ENCODE results near the gene KCNJ12.
"Not testable (repeated sequence)": the region's sequence is repeated elsewhere in the genome, so short reads cannot be mapped to it uniquely, and the experiment has no call there.

Gene KCNJ12

DNA sequence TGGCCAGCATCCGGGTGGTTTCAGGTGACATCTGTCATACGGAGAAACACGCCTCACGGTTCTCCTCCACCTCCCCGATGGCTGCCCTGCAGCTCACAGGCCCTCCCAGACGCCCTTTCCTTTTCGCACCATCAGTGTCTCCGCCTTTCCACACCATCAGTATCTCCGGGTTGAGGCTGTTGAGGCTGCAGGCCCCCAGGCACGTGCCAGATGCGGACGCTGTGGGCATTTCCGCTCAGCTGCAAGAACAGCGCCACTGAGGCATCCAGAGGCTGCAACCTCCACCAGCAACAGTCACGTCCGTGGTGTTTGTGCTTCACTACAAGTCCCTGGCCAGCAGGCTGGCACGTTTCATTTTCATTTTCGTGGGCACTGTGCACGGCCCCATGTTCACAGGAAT, 25.7 kb upstream of the KCNJ12 start:
- not testable (repeated sequence) for DNase-seq

DNA sequence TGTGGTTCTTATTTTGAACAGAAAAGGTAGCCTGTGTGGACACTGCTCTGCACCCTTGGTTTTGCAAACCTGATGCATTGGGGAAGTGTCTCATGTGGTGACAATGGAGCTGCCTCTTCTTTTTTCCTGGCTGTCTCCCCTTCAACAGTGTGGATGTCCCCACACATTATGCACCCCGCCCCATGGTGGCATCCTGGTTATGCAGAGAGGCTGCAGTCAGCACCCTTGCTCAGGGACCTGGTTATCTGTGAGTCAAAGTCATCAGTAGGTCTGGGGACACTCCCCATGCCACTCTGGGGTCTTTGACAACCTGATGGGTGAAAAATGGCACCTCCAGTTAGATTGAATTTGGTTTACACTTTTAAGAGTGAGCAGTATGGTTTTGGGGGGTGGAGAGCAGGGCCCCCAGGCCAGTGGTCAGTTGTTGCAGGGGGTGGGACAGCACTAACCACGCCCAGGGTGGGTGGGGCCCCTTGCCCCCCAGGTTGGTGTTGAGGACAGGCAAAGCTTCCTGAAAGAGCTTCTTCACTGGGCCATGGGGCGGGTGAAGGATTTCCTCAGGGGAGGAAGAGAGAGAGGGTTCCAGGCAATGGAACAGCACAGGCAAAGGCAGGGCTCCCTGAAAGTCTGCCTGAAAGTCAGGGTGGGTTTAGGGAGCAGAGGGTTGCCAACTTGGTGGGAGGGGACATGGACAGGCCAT, 24.6 kb upstream of the KCNJ12 start:
- no peak for DNase-seq

DNA sequence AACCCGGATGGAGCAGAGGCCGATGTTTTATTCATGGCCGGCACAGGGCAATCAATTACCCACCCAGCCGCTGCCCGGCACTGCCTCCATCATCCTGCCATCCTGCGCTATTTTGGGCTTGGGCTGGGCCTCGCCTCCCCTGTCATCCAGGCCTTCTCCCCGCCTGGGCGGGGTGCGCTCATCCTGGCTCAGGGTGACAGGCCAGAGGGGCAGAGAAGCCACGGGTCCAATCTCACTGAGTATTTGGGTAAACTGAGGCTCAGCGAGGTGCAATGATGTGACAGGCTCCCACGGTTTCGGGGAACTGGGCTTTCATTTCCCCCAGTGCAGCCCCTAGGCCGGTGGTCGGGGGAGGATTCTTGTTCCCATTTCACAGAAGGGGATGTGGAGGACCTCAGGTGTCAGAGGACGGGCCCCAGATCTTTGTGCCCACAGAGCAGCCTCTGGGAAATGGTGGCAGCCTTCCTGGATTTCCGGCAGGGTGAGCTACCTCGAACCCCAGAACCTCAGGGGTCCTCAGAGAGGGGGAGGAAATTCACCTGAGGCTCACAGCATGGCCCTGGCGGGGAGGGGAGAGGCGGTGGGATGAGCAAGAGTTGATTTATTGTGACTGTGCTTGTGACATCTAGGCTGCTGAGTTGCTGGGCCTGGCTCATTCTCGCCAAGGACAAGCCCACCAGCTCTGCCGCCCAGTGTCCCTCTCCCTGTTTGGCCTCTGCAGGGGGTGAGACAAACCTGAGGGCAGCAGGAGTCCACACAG, 23.8 kb upstream of the KCNJ12 start:
- DNase-seq: no peak

DNA sequence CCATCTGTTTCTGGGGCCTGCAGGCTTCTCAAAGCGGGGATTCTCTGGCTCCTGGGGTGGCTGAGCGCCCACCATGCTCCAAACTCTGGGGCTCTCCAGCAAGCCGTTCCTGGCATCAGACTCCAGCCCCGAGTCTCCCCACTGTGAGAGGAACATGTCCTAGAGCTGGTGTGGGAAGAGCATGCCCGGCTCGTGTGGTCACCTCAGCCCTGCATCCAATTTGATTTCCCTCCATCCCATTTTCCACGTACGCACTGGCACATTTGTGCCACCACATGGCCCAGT, 23.2 kb upstream of the KCNJ12 start:
- no peak for DNase-seq

DNA sequence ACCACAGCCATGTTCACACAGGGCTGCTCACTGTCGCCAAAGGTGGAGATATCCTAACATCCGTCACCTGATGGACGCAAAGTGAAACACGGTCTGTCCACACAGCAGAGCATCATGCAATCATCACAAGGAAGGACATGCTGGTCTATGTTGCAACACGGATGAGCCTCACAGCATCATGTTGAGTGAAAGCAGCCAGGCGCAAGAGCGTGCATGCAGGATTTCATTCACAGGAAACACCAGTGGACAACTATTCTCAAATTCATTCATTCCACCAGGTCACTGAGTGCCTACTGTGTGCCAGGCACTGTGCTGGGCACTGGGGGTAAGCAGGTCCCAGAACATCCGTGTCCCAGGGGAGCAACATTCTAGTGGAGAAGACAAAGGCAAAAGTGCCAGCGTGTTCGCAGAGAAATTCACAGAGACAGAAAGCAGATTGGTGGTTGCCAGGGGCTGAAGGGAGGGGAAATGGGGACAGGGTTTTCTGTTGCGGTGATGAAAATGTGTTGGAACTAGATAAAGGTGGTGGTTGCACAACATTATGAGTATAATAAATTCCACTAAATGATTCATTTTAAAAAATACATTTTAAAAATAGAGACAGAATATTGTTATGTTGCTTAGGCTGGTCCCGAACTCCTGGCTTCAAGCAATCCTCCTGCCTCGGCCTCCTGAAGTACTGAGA, 22.7 kb upstream of the KCNJ12 start:
- no peak for DNase-seq

DNA sequence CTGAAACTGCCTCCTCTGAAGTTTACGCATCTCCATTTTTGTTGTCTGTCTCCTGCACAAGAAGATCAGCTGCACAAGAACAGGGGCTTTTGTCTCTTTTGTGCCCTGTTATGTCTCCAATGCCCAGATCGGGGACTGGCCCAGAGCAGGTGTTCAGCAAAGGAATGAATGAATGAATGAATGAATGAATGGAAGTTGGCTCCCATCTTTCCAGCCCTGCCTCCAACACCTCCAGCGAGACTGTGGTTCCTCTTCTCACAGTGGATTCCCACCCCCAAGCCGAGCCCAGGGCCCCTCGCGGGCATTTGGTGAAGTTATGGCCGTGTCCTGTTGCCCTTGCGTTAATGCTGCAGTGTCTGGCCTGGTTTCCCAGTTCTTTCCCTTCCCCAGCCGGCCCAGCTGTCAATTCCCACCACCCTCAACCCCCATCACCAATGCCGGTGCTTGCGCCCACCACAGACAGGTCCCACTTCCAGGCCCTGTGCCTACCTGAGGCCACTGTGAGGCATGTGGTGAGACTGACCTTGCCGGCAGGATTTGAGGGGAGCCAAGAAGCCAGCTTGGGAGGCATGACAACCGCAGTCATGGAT, 21.3 kb upstream of the KCNJ12 start:
- DNase-seq: no peak

DNA sequence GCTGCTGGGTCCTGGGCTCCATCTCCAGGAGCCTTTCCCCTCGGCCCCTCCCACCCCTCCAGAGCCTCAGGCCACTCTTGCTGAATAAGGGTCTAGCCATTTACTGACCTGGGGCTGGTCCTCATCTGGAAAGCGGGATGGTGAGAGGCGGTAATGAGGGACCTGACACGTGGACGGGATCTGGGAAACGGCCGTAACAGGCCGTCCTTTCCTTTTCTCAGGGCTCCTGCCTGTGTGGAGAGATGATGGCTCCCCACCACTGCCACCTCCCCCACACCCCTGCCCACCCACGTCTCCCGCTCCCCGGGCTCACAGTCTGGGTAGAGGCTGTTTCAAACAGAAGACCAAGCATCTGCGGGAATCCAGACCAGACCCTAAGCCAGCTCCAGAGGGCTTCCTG, 20.6 kb upstream of the KCNJ12 start:
- no peak for DNase-seq

DNA sequence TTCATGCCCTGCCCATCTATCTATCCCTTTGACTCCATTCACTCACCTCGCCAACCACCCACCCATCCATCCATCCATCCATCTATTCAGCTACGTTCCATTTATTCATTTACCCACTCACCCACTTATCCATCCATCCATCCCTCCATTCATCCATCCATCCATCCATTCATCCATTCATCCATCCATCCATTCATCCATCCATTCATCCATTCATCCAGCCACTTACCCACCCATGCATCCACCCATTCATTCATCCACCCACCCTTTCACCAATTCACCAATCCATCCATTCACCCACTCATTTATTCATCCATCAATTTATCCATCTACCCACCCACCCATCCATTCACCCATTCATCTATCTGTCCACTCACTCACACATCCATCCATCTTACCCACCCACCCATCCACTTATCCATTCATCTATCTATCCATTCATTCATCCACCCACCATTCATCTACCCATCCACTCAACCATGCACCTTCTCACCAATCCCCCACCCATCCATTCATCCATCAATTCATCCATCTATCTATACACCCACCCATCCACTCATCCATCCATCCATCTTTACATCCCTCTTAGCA, 19.5 kb upstream of the KCNJ12 start:
- DNase-seq: no peak

DNA sequence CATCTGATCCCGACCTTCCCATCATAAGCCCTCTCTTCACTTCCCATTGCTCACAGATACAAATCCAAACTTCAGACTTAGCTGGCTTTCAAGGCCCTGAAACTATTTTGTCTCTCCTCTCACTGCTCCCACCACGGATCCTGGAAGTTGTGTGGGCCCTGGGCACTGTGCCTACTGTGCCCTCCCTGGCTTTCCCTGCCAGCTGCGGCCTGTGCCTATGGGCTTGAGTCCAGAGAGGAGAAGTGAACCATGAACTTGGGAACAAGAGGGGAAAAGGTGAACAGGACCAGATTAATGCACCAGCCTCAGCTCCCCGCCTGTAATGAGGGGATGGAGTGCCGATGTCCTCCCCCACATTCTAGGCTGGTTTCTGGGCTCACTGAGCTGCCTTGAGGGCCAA, 18.9 kb upstream of the KCNJ12 start:
- no peak for DNase-seq

DNA sequence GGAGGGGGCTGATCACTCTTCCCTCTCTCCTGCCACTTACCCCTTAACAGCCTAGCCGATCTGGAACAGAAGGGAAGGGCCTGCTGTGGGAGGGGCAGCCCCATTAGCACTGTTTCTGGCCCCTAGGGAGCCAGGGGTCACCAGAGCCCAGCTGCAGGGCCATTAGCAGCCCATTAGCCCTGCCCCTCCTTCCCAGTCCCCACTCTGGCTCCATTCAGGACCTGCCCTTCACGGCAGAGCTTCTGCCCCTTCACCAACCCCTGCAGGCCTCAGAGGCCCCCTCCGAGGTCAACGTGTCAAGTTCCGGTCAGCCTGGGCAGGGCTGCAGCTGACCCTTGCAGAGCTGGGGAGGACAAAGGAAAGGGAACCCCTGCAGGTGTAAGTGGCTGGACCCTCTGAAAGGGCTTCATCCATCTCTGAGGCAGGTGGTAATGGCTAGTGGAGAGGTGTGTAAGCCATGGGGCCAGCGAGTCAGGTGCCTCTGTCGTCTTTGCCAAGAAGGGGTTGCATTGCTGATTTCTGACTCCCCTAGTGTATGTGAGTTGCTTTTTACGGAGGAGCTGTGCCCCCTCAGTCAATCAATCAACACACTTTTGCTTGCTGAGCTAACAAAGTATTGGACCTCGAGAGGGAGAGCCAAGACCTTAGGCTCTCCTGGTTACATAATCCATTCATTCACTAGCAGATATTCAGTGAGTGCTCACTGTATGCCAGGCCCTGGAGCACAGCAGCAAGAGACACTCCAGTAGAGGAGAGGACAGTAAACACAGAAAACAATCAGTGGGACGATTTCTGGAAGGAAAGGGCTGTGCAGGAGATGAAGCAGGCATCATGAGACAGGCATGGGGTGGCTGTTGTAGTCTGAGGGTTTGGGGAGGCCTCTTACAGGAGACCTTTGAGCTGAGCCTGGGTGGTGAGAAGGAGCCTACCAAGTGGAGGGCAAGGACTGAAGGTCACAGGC, 18.2 kb upstream of the KCNJ12 start:
- no peak for DNase-seq

DNA sequence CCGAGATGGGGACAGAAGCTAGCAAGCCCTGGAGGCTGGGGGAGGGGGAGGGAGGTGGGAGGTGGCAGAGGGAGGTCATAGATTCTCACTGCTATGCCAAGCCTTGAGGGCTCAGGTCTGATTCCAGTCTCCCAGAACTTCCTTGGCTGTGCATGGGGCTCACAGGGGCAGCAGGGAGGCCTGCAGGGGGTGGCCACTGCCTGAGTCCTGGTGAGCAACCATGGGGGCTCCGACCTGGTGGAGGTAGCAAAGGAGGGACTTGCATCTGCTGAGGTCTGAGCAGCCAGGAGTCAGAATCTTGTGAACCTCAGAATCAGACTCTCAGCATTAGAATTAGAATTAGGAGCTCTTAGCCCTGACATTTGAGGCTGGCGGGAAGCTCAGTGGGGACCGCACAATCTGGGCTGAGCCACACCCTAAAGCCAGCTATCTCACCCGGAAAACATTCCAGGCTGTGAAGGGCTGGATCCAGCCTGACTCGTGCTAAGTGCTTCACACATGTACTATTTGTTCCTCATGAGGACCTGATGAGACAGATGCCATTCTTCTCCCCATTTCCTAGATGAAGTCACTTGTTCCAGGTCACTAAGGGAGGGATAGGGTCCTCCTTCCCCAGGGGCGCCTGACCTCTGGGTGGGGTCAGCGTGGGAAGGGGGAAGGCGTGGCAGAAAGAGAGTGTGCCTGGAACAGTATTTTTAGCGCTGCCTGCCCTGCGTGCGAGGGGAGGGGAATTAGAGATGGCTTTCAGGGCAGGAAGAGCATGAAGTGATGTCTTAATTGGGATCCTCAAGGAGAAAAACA, 17.3 kb upstream of the KCNJ12 start:
- no peak for DNase-seq

DNA sequence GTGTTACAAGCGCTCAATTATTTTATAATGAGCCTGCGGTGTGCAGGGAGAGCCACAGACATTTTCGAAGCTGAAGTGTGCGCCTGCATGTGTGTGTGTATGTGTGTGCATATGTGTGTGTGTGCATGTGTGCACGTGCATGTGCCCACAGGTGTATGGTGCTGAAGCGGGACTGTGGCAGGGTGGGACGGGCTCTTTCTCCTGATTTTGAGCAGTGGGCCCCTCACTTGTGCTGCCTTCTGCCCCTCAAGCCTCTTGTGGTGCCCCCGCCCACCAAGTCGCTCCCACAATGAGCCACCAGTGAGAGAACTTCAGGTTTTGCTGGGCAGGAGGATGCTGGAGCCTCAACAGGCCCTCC, 16.7 kb upstream of the KCNJ12 start:
- no peak for DNase-seq

DNA sequence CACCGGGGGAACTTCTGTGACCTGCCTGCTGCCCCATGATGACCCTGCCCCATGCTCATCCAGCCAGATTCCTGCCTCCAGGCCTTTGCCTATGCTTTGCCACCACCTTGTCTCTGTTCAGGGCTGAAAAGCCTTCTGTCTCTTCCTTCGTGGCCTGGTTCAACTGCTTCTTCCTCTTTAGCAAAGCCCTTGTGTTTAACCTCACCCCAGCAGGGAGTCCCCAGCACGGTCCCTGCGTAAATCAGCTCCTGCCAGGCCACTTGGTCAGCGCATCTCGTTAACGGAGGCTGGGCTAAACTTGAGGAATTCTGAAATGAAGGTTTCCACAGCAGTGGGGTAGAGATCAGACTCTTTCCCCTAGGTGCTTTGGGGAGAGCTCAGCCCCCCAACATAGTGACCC, 16.1 kb upstream of the KCNJ12 start:
- DNase-seq: no peak

DNA sequence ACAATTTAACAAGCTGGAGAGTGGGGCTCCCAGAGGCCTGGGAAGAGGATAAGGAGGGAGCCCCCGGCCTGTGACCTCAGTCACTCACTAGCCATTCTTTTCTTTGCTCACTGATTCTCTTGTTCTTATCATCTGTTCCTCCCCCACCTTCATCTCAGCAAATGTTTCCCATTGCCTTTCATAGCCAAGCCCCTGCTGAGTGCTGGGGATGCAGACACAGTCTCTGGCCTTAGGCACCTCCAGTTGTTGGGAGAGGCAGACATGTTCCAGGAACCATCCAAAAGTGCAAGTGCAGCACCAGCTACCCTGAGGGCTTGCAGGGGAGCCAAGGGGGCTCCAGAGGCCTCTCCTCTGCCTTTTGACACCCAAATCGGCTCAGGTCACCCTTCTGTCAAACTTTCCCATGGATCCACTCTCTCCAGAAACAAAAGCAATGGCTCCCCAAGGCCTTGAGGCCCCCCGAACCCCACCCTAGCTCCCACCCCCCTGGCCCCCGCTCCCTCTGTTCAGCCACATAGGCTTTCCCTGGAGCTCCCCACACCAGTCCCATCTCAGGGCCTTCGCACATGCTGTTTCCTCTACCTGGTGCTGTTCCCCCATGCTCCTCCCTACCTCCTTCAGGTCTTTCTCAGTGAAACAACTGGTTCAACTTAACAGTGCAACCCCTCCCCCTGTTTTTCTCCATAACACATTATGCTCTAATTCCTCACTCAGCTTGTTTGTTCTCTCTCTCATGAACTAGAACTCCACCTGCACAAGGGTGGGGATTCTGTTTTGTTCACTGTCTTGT, 14.9 kb upstream of the KCNJ12 start:
- DNase-seq: no peak

DNA sequence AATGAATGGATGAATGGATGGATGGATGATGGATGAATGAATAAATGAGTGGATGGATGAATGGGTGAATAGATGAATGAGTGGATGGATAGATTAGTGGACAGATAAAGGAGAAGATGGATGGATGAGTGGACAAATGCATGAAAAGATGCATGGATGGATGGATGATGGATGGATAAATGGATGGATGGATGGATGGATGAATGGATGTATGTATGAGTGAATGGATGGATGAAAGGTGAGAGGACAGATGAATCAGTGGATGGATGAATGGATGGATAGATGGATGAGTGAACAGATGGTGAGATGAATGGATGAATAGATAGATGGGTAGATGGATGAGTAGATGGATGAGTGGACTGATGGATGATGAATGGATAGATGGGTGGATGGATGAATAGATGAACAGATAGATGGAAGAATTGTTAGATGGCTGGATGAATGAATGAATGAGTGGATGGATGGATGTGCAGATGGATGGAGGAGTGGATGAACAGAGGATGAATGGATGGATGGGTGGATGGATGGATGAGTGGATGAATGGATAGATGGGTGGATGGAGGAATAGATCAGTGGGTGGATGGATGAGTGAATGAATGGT, 13.7 kb upstream of the KCNJ12 start:
- no peak for DNase-seq

DNA sequence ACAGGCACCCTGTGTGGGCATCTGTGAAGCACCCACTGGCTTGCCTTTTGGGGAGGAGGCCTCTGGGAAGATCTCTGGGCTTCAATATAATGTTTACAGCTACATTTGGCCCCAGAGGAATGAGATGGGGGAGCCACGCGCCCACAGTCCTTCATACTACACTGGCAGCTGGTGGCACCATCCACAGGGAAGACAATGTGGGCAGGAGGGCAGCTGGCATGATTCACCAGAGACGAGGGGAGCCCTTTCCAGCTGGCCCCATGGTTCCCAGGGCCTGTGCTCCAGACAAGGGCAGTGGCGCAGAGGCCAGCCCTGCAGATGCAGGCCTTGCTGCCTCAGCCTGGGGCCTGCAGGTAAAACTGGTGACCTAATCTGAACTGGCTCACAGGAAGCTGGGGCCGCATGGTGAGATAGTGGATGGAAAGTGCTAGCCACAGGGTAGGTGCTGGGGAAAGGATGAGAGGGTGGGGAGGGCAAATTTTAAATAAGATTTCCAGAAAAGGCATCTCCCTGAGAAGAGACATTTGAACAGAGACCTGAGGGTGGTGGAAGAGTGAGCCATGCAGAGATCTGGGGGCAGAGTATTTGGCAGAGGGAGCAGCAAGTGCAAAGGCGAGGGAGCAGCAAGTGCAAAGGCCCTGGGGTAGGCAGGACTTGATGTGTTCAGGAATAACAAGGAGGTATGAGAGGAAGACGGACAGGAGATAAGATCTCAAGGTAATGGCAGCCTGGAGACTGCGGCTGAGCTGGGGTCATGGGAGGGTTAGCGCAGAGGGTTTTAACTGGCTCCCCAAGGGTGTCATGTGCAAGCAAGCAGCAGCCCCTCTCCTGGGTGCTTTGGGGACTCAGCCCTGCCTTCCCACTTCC, 12.1 kb upstream of the KCNJ12 start:
- no peak for DNase-seq

DNA sequence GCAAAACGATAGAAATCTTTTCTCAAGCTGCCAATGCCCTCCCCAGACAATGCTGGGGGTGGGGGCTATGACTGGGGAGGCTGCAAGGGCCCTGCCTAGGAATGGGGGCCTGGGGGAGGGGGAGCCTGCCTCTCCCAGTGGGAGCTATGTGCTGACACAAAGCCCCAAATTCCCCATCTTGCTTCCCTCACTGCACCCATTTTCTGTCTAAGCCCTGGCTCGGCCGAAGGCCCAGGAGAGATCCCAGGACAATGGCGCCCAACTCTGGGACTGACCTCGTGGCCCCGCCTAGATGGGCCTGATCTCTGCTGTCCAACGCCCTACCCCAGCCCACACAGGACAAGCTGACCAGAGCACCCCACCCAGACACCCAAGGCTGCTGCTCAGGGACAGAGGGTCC, 11.1 kb upstream of the KCNJ12 start:
- no peak for DNase-seq

DNA sequence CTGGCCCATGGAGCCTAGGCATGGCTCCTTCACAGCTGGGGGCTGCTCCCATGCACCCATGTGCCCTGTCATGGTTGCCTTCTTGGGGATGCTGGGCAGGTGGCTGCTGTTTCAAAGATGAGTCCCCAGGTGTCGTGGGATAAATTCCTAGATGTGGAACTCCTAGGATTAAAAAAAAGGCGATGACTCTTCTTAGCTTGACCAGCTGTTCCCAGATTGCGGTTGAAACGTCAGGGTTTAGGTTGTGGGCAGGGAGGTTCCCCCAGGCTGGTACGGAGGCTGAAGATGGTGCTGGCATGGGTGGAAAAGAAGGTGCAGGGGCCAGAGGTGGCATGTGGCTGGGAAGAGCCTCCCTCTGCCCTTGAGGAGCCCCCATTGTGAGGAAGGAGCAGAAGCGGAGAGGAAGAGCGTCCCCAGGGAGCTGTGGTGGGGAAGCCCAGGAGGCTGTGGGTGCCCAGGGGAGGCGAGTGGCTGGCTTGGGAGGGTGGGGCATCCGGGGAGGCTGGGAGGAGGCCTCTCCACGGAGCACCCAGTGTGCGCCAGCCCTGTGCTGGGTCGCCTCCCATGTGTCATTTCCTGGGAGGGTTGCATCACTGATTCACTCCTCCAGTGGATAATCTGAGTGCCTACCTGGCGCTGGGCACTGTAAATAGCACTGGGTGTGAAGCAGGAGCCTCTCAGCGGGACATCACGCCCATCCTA, 7.5 kb upstream of the KCNJ12 start:
- DNase-seq: no peak

DNA sequence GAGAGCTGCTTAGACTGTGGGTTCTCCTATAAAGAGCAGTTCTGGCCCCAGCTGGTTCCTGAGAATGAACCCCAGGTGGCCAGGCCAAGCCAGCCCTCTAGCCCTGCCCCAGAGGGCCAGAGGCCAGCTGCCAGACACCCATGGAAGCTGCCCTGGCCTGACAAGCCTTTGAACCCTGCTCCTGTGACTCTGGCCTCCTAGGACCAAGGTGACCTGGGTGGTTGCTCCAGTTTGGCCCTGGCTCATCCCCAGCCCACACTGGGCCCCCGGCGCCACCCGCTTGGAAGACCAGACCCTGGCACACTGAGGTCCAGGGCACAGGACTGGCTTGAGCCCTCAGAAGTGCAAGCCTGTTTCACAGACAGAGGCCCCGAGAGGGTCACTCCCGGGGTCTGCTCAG, 6.8 kb upstream of the KCNJ12 start:
- no peak for DNase-seq
